Chondrocyte (in vitro differentiated cells): ENCODE measurements around the gene NAB1. TPM values are rescaled to one million over a fixed set of nuclear protein-coding genes. Genes with fewer than 3 reads are reported as not detected.

Experiments
- DNase-seq: peaks from one replicate; pipeline ENCODE4 v3.0.0; 2021; ENCODE audit warnings: mixed read lengths, low spot score
- H3K27ac Mint-ChIP-seq: one replicate; pipeline ENCODE4 v1.8.0; 2021; ENCODE audit warnings: mild to moderate bottlenecking, moderate library complexity, mixed read lengths; ENCODE audit not compliant: unreplicated experiment
- H3K27me3 Mint-ChIP-seq: 2 replicates; pipeline ENCODE4 v1.8.0; 2021; ENCODE audit warnings: low read depth, mixed read lengths
- H3K36me3 Mint-ChIP-seq: 2 replicates; pipeline ENCODE4 v1.8.0; 2021; ENCODE audit warnings: low read depth, mixed read lengths
- H3K4me1 Mint-ChIP-seq: 2 replicates; pipeline ENCODE4 v1.8.0; 2021; ENCODE audit warnings: low read depth, mild to moderate bottlenecking, mixed read lengths
- H3K4me3 Mint-ChIP-seq: one replicate; pipeline ENCODE4 v1.8.0; 2021; ENCODE audit warnings: mild to moderate bottlenecking, moderate library complexity, mixed read lengths; ENCODE audit not compliant: unreplicated experiment
- H3K9me3 Mint-ChIP-seq: 2 replicates; pipeline ENCODE4 v1.8.0; 2021; ENCODE audit warnings: low read depth, mixed read lengths
- CTCF ChIP-seq: fragments of 200-600 bp; sonication (generic); IDR thresholded peaks from 2 replicates; pipeline ENCODE4 v1.5.0; 2021; ENCODE audit warnings: antibody characterized with exemption, mild to moderate bottlenecking, moderate library complexity
- total RNA-seq: library from RNA; stranded (reverse); gene quantifications from 3 replicates; pipeline ENCODE4 v1.2.1, GENCODE V29; 2021

NAB1 gene
- total RNA-seq, 1 donor from 2014 or later, result 49.8 TPM

- Mint-ChIP-seq H3K36me3 (peaks cover 13% of the 10 kb centered on the region), H3K9me3 (no peaks in the 10 kb centered on the region), H3K27ac (no peak overlapping the region), H3K4me3 (no peak overlapping the region), H3K4me1 (no peaks in the 10 kb centered on the region), H3K27me3 (no peaks in the 10 kb centered on the region)
- no peak for TF ChIP-seq CTCF
- no peak for DNase-seq
Measured at GRCh38 chr2:190694479-190694878, 45.6 kb downstream of the NAB1 start.

GRCh38 chr2:190695739-190696138 is 46.9 kb downstream of the NAB1 start:
- no peak for DNase-seq
- no peaks in the 10 kb centered on the region for H3K9me3 Mint-ChIP-seq
- H3K27me3 Mint-ChIP-seq, result no peaks in the 10 kb centered on the region
- H3K36me3 Mint-ChIP-seq, result peaks cover 7% of the 10 kb centered on the region
- TF ChIP-seq CTCF, result no peak
- no peak overlapping the region for H3K27ac Mint-ChIP-seq
- H3K4me3 Mint-ChIP-seq, result no peak overlapping the region
- no peaks in the 10 kb centered on the region for H3K4me1 Mint-ChIP-seq

- Mint-ChIP-seq H3K27ac (no peak overlapping the region), H3K4me1 (no peaks in the 10 kb centered on the region), H3K27me3 (no peaks in the 10 kb centered on the region), H3K9me3 (no peaks in the 10 kb centered on the region), H3K36me3 (peaks cover 4% of the 10 kb centered on the region), H3K4me3 (no peak overlapping the region)
- TF ChIP-seq CTCF, result no peak
- no peak for DNase-seq
Measured at GRCh38 chr2:190696792-190697398, 48.0 kb downstream of the NAB1 start.

GRCh38 chr2:190697421-190697820 is 48.5 kb downstream of the NAB1 start:
- no peak overlapping the region for H3K4me3 Mint-ChIP-seq
- no peaks in the 10 kb centered on the region for H3K27me3 Mint-ChIP-seq
- H3K27ac Mint-ChIP-seq, result no peak overlapping the region
- DNase-seq, result no peak
- H3K9me3 Mint-ChIP-seq, result no peaks in the 10 kb centered on the region
- H3K4me1 Mint-ChIP-seq, result no peaks in the 10 kb centered on the region
- no peak for TF ChIP-seq CTCF
- H3K36me3 Mint-ChIP-seq, result peaks cover 4% of the 10 kb centered on the region

DNA sequence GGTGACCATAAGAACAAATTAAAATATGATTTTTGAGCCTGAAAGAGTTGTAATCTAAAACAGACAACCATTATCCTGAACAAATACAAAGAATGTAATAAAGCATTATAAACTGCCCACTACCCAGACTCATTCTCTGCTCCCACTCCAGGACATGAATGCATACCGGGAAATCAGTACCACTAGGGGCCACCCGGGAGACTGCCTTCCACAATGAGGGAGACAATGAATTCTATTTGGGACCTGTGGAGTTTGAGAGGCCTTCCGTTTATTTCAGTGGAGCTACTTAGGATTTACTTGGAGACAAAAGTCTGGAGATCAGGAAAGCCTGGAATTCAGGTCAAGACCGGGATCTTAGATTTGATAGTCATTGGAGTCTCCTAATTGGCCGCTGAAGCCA is 50.0 kb downstream of the NAB1 start:
- DNase-seq, result no peak
- Mint-ChIP-seq H3K4me1 (no peaks in the 10 kb centered on the region), H3K27ac (no peak overlapping the region), H3K9me3 (no peaks in the 10 kb centered on the region), H3K27me3 (no peaks in the 10 kb centered on the region), H3K36me3 (no peaks in the 10 kb centered on the region), H3K4me3 (no peak overlapping the region)
- TF ChIP-seq CTCF, result peak; percentile 64
